ENCODE measurements around the gene TMED1.
"Not testable (repeated sequence)": the region's sequence is repeated elsewhere in the genome, so short reads cannot be mapped to it uniquely, and the experiment has no call there.

Gene TMED1

DNA sequence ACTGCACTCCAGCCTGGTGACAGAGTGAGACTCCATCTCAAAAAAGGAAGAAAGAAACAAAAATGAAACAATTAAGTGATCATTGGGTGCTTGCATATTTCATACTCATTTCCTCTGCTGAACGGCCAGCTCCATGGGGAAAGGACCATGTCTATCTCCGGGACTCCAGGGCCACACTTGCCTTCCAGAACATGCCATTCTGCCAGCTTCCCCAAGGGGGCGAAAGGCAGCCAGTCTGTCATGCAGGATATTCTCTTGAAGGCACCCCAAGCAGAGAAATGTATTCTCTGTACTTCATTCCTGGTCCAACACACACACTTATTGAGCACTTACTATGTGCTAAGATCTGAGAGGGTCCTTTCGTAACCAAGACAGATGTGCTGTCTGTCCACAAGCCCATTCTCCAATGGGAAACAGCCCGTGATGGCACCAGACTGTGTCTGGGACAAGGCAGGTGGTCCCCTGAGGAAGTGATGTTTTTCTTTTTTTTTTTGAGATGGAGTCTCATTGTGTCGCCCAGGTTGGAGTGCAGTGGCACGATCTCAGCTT is 25.2 kb upstream of the TMED1 start:
- peak; percentile 24 for DNase-seq

DNA sequence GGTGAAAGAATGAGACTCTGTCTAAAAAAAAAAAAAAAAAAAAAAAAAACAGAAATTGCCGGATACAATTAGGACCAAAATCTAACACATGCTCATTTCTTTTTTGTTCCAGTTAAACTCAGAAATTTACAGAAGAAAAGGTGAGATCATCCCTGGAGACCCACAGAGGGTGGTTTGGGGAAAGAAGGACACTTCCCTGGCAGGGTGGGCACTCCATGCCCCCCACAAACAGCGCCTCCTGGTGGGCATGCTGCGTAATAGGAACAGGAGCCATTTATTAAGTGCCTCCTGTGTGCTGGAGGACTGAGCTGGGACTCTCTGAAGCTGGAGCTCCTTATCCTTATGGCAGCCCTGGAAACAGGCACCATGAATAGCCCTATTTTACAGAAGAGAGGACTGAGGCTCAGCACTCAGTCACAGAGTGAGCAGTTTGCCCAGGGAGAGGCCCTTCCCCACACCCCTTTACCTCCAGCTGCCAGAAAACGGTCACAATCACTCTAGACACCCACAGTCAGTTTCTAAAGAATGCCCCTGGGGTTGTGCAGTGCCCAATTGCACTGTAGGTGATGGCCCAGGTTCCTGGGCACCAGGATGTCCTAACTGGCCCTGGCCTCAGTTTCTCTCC is 22.3 kb upstream of the TMED1 start:
- DNase-seq: no peak

DNA sequence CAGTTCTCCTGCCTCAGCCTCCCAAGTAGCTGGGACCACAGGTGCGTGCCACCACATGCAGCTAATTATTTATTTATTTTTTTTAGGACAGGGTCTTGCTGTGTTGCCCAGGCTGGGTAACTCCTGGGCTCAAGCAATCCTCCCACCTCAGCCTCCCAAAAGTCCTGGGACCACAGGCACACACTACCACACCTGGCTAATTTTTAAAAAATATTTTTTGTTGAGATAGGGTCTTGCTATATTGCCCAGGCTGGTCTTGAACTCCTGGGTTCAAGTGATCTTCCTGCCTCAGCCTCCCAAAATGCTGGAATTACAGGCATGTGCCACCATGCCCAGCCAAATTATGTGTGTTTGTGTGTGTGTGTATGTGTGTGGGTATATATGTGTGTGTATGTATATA is 20.9 kb upstream of the TMED1 start:
- DNase-seq: not testable (repeated sequence)

DNA sequence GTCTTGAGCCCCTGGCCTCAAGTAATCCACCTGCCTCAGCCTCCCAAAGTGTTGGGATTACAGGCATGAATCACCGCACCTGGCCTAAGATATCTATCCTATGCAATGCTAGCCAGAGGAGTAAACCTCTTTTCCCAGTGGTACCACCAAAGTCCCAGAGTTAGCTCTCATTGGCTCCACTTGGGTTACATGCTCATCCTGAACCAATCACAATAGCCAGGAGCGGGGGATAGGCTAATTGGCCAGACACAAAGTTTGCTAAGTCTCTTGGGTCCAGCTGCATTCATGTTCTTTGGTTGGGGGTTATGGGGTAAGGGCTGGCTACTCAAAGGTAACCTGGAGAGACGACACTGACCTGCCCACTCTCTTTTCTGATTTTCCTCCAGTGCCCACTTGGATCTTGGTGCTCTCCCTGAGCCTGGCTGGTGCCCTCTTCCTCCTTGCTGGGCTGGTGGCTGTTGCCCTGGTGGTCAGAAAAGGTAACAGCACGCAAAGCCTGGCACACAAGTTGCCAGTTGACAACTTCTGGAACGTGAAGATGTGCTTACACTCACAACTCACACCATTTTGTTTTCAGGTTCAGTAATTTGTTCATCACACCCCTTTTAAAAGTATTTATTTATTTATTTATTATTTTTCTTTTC is 20.0 kb upstream of the TMED1 start:
- DNase-seq: no peak

DNA sequence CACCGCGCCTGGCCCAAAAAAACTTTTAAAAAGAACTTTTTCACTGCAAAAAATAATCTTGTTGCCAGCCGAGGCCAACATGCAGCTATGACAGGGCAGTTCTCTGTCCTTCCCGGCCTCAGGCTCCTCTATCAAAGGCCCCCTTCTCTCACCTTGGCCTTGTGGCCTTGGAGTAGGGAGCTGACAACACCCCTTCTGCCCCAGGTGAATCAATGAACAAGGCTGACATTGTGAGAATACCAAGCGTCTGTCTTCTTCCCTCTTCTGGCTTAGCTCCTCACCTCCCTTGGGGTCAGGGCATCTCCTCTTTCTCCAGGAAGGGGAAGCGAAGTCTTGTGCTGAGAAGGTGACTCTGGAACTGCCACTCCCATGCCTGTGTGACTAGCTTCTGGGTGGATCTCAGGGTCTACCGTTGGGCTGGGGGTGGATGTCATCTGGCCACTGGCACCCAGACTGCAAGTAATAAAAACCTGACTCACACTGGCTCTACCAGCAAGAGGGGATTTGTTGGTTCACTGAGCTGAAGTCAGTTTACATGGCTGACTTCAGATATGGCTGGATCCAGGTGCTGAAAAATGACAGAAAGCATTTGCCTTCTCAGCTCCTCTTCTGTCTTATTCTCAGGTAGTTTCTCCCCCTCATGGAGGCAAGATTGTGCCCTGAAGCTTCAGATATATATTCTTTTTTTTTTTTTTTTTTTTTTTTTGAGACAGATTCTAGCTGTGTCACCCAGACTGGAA is 18.5 kb upstream of the TMED1 start:
- DNase-seq: no peak

DNA sequence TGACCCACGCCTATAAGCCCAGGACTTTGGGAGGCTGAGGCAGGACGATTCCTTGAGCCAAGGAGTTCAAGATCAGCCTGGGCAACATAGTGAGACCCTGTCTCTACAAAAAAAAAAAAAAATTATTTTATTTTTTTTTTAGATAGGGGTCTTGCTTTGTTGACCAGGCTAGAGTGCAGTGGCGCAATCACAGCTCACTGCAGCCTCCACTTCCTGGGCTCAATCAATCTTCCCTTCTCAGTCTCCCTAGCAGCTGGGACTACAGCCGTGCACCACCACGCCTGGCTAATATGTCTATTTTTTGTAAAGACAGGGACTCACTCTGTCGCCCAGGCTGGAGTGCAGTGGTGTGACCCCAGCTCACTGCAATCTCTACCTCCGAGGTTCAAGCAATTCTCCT is 16.9 kb upstream of the TMED1 start:
- no peak for DNase-seq

GRCh38 chr19:10852098-10852800 is 16.2 kb upstream of the TMED1 start:
- DNase-seq: peak; percentile 66

- no peak for DNase-seq
Observed at GRCh38 chr19:10850631-10851030, 14.6 kb upstream of the TMED1 start.

- DNase-seq: no peak
Observed at GRCh38 chr19:10848230-10848856, 12.3 kb upstream of the TMED1 start, which contains the start of gene C19orf38. Gene C19orf38, plus strand, starts transcription at chr19:10848415. Its CDS starts 94 bp downstream, at chr19:10848509.

- no peak for DNase-seq
Observed at GRCh38 chr19:10846500-10847202, 10.6 kb upstream of the TMED1 start.

DNA sequence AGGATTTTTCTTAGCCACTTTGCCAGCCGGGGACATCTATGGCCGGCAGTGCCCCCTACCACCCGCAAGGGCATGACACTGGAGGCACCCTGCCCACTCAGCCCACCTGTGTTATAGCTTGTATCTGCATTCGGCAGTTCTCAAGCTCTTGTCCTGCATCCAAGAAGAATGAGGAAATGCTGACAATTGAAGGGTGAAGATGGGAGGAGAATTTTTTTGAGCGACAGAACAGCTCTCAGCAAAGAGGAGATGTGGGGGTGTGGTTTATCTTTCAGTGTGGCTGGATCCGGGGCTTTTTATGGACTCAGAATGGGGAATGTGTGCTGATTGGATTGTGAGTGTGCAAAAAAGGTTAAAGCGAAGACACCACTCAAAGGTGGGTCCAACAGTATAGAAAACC is 6.8 kb upstream of the TMED1 start:
- DNase-seq: no peak

- DNase-seq: no peak
Observed at GRCh38 chr19:10839114-10840050, 3.4 kb upstream of the TMED1 start.

DNA sequence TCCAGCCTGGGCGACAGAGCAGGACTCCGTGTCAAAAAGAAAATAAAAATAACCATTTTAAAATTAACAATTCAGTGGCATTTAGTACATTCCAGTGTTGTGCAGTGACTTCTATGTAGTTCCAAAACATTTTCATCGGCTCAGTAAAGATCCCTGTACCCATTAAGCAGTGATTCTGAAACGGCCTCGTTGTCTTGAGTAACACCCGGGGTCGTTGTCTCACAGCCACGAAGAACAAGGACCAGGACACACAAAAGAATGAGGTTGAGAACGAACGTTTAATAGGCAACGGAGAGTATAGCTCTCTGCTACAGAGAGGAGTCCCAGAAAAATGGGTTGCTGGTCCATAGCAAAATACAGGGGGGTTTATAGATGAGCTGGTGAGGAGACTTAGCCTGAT is 2.4 kb upstream of the TMED1 start:
- DNase-seq: no peak

DNA sequence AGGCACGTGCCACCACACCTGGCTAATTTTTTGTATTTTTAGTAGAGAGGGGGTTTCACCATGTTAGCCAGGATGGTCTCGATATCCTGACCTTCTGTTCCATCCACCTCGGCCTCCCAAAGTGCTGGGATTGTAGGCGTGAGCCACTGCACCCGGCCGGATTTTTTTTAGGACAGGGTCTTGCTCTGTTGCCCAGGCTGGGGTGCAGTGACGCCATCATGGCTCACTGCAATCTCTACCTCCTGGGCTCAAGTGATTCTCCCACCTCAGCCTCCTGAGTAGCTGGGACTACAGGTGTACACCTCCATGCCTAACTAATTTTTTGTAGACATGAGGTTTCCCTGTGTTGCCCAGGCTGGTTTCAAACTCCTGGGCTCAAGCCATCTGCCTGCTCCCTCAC is 1.6 kb upstream of the TMED1 start:
- not testable (repeated sequence) for DNase-seq

DNA sequence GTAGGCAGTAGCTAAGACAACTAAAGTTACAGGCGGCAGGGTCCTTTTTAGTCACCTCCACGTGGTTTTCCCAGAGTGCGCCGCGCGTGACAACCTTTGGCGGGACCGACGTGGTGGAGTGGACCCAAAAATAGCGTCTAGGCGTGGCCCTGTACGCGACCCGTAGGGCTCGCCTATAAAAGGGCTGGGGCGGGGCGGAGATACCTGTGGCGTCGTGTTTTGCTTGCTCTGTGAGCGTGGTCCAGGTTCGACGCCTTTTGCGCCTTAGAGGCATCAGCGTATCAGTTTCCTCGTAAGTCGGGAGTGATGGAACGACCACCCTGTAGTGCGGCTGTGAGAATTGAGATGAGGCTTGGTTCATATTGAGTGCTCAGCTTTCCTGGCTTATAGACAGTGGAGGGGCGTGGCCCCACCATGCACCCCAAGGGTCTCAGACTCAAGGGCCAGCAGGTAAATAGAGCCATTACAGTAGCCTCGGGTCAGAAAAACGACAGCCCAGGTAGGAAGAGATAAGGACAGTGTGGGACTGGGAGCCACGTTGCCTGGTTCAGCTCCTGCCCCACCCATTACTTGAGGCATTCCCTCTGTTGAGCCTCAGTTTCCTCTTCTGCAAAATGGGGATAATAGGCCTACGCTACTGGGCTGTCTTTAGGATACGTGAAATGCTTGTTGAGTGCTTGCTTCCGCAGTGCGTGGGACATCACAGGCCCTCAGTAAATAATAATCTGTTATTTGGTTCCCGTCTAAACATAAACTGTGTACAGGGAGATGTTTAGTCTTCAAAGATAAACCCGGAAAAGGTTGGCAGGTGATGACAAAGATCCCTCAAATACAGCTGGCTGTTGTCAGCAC is 693 bp upstream of the TMED1 start:
- peak; percentile 90 for DNase-seq

DNA sequence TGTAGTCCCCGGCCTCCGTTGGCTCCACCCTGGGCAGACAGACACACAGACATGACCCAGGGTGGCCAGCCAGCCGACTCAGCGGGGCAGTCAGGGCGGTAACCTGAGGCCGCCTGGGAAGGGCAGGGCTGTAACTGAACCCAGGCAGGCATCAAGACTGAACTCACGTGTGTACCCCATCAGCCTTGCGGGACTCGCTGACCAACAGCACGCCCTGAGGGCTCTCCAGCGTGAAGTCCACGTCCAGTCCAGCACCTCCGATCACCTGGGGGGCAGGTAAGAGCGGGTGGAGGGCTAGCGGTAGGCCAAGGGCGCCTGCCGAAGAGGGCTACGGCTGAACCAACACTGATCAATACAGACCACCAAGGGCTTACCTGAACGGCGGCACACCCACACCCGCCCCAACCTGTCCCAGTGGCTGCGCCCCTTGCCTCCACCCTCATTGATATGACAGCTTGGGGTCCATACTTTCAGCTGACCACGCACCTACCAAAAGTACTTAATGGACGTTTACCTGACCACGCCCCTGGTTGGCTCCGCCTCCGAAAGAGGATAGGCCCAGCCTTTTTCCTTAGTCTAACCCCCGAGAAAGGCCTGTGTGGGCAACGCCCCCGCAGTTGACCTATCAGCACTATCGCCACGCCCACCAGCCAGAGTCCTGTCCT is 791 bp downstream of the TMED1 start:
- no peak for DNase-seq

GRCh38 chr19:10832939-10833296 is 3.1 kb downstream of the TMED1 start:
- DNase-seq: no peak

DNA sequence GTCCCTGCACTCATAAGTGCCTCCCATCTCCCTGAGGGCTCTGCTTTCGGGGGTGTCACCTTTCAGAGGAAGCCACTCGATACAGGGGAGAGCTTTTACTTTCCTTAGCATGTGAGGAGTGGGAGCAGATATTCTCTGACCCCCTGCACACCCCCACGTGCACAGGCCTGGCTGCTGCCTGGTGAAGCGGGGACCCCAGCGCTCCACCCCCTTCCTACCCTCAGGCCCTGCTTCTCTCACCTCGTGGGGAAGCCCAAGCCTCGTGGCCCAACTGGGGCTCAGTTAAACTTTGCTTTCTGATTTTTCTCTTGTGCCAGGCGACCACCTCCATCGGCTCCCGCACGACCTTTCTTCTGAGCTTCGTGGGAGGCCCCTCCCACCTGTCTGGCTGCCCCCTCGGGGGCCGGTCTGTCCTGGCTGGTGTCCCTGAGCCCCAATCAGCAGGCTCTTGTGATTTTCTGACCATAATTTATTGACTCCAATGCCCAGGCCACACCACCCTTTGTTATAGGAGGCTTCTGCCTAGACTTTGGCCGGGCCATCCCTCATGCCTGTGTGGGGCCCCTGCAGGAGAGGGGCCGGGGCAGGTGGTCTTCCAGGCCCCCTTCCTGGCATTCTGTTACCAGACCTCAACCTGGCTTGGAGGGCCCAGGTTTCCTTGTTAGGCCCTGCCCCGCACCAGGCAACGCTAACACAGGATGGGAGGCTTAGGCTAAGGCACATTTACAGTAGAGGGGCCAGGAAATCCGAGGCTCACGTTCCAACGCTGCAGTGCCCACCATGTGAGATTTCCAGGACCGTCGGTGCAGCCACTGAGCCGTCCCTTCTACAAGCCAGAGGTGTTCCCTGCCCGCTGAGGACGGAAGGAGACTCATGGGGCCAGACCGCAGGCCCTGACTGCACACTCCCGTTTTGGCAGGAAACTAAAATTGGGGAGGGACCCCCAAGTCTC is 3.7 kb downstream of the TMED1 start:
- DNase-seq: no peak
